ENCODE data around the gene CFAP299. TPM values are rescaled to one million over a fixed set of nuclear protein-coding genes. Genes with fewer than 3 reads are reported as not detected.

The CFAP299 gene
- total RNA-seq (2021; fragmentation: NEBNext Ultra II Directional; extraction: Animal tissue kit (Norgen Biotek cat#: 25700)) (not detected in 2 replicates), polyA plus RNA-seq (2011; rRNA removed) (not detected in 2 replicates), polyA minus RNA-seq (2011; rRNA and poly(A)+ RNA removed) (not detected in 2 replicates)
- polyA plus RNA-seq (2011; cell fraction: cytosol; rRNA removed) = not detected
- not detected for polyA plus RNA-seq (2011; cell fraction: nucleus; rRNA removed)
- not detected in 4 replicates for polyA plus RNA-seq (2012, experiment 1 of 2)
- not detected for polyA plus RNA-seq (2012, experiment 2 of 2)
- not detected for polyA plus RNA-seq (2013, experiment 1 of 2)
- polyA plus RNA-seq (2013, experiment 2 of 2) = not detected
- polyA minus RNA-seq (2011; cell fraction: cytosol; rRNA and poly(A)+ RNA removed) = not detected
- not detected for polyA minus RNA-seq (2011; cell fraction: nucleus; rRNA and poly(A)+ RNA removed)
- long read RNA-seq, experiment 1 = 0 reads
- long read RNA-seq, experiment 2 = 0 reads

GRCh38 chr4:80335554-80336358 is at the start of gene CFAP299:
TSS of gene CFAP299 (plus strand) at chr4:80335730.
- Histone ChIP-seq H2BK5ac (ENCODE audit: low read depth, low read length) (no peak within 1 kb of the TSS), H3K27ac (ENCODE audit: low read depth, low read length) (no peak within 1 kb of the TSS), H3K79me1 (ENCODE audit: low read depth, low read length) (no peaks in the 10 kb centered on the region), H3K56ac (replicated peaks; ENCODE audit: insufficient read length, low read depth, low read length) (no peak within 1 kb of the TSS), H3K18ac (ENCODE audit: extremely low read depth, low read length) (no peak within 1 kb of the TSS), H4K8ac (ENCODE audit: extremely low read depth, insufficient read depth, low read length) (no peak within 1 kb of the TSS), H4K20me1 (replicated peaks in 1 of 2; ENCODE audit: control insufficient read depth in 1 of 2, insufficient read depth in 2 of 2, low read length in 2 of 2) (no peaks in the 10 kb centered on the region), H2BK120ac (replicated peaks; ENCODE audit: low read depth, low read length) (no peak within 1 kb of the TSS), H4K5ac (ENCODE audit: insufficient read length, low read depth, low read length) (no peak within 1 kb of the TSS), H3K23me2 (ENCODE audit: low read depth, low read length) (peaks cover 2% of the 10 kb centered on the region; the same call in 1 of the 2 replicates), H3K4me1 (replicated peaks in 1 of 4; ENCODE audit: control insufficient read depth in 3 of 4, insufficient read depth in 4 of 4, low read length in 3 of 4) (no peaks in the 10 kb centered on the region; a peak in 1 of 7 replicates), H2BK20ac (ENCODE audit: low read length) (no peak within 1 kb of the TSS), H3K4me2 (ENCODE audit: insufficient read depth in 1 of 2, low read depth in 2 of 2, low read length in 2 of 2) (peak within 1 kb of the TSS; percentile 54 to 93), H3K9ac (replicated peaks in 1 of 4; ENCODE audit: extremely low read depth in 1 of 4, low read depth in 3 of 4, low read length in 3 of 4) (no peak within 1 kb of the TSS), H3K36me3 (ENCODE audit: control insufficient read depth in 2 of 4, insufficient read depth in 4 of 4, low read length in 3 of 4) (no peaks in the 10 kb centered on the region), H3K23ac (ENCODE audit: insufficient read length) (no peak within 1 kb of the TSS), H3K4ac (replicated peaks; ENCODE audit: insufficient read length, low read depth, low read length) (no peak within 1 kb of the TSS), H3K9me3 (ENCODE audit: insufficient read depth in 2 of 2, low read depth in 1 of 2, low read length in 1 of 2) (no peaks in the 10 kb centered on the region), H2BK12ac (ENCODE audit: low read depth, low read length) (no peak within 1 kb of the TSS), H2AFZ (ENCODE audit: low read length) (peak within 1 kb of the TSS; percentile 76; the same call in 1 of the 2 replicates), H3K4me3 (ENCODE audit: extremely low read depth in 1 of 4, insufficient read depth in 2 of 4, low read depth in 3 of 4, low read length in 4 of 4) (peak within 1 kb of the TSS; percentile 50 to 85 (median 82)), H2BK15ac (ENCODE audit: low read length) (no peak within 1 kb of the TSS), H3K27me3 (replicated peaks in 1 of 4; ENCODE audit: control insufficient read depth in 3 of 4, extremely low read depth in 1 of 4, insufficient read depth in 3 of 4, low read length in 3 of 4) (peaks cover 0 to 11% (median 9%) of the 10 kb centered on the region in 4 experiments; a peak in 6 of 7 replicates), H2AK5ac (ENCODE audit: low read depth, low read length) (no peak within 1 kb of the TSS), H3K14ac (ENCODE audit: insufficient read length) (no peak within 1 kb of the TSS), H4K91ac (replicated peaks; ENCODE audit: insufficient read length, low read length) (no peak within 1 kb of the TSS), H3K79me2 (ENCODE audit: control insufficient read depth in 1 of 2, insufficient read depth in 2 of 2, low read length in 2 of 2) (no peaks in the 10 kb centered on the region)
- ChIA-PET POLR2A (ENCODE audit: partially characterized antibody) (no interaction called here), CTCF (ENCODE audit: partially characterized antibody) (interaction anchor here (0.7 to 5.3 kb wide), 20 partner anchors 9 to 1384 kb away, joined by 3 to 37 read pairs (median 4); partner anchors contain the start of gene FGF5)
- WGBS, 2 experiments (ENCODE audit: extremely low coverage in 1 of 2, insufficient coverage in 1 of 2, insufficient read length in 1 of 2, insufficient replicate concordance in 2 of 2, low coverage in 1 of 2, low lambda C conversion rate in 2 of 2, missing lambda C conversion rate in 1 of 2) = 4% methylated on average over 45 of the region's 49 CpGs; no CpG with 5 or more reads in 1 of the 2 experiments
- FAIRE-seq = peak; percentile 94
- peak; percentile 68 to 94 for DNase-seq (ENCODE audit: low read depth in 1 of 2, low spot score in 2 of 2)
- TF ChIP-seq ZNF274 (IDR thresholded peaks at IDR 0.05; ENCODE audit: borderline replicate concordance, extremely low read depth, low read length) = no peak
- TF ChIP-seq KDM1A (IDR thresholded peaks at IDR 0.05; ENCODE audit: borderline replicate concordance, low read length) = no peak
- TF ChIP-seq EGR1 (IDR thresholded peaks at IDR 0.05; ENCODE audit: borderline replicate concordance, low read depth, low read length) = no peak
- TF ChIP-seq RBBP5 (IDR thresholded peaks at IDR 0.05; ENCODE audit: borderline replicate concordance, low read depth, low read length) = no peak
- TF ChIP-seq ATF3 (IDR thresholded peaks at IDR 0.05; ENCODE audit: insufficient read depth, low read depth, low read length) = no peak
- TF ChIP-seq POLR2AphosphoS5 (IDR thresholded peaks at IDR 0.05; ENCODE audit: low read depth, low read length) = no peak
- TF ChIP-seq RNF2 (IDR thresholded peaks at IDR 0.05; ENCODE audit: borderline replicate concordance, low read depth, low read length, missing control alignments, poor library complexity, severe bottlenecking) = no peak
- TF ChIP-seq TAF1 (IDR thresholded peaks at IDR 0.05; ENCODE audit: low read depth, low read length) = no peak
- no peak; the same call in 1 of the 2 replicates for TF ChIP-seq PHF8 (conservative IDR thresholded peaks at IDR 0.05; ENCODE audit: low read depth, low read length)
